Ramos (cell line): ENCODE measurements around the gene LMBR1.
"Not testable (repeated sequence)": the region's sequence is repeated elsewhere in the genome, so short reads cannot be mapped to it uniquely, and the experiment has no call there.

Source experiments
- in situ Hi-C: fragments of 300-500 bp; cut with MboI; formaldehyde crosslinking; loops from one replicate; pipeline ENCODE4 v1.14.3; 2022; ENCODE audit warnings: low sequenced_read_pairs; ENCODE audit not compliant: unreplicated experiment

LMBR1 gene

DNA sequence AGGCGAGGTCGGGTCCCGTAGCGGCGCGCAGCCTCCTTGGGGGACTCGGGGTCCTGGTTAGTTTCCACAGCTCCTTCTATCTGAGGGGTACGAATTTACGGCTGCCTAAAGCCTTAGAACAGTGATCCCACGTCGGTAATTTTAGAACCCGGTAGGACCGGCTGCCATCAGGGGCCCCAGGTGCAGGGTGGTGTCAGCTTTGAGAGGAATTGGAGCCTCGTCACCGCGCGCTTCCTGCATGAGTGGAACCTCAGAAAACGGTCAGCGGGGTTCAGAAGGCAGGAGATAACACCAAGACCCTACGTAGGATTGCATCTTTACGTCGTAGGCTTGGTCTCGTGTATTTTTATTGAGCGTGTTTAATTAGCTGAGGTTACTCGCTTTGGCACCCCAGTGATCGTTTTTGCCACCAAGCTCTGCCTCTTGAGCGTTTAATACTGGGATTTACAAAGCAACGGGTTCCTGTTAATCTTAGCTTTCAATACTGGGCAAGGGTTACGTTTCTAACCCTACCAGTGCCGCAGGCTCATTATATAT is 252.0 kb downstream of the LMBR1 start:
- in situ Hi-C loops, result no loop called here

DNA sequence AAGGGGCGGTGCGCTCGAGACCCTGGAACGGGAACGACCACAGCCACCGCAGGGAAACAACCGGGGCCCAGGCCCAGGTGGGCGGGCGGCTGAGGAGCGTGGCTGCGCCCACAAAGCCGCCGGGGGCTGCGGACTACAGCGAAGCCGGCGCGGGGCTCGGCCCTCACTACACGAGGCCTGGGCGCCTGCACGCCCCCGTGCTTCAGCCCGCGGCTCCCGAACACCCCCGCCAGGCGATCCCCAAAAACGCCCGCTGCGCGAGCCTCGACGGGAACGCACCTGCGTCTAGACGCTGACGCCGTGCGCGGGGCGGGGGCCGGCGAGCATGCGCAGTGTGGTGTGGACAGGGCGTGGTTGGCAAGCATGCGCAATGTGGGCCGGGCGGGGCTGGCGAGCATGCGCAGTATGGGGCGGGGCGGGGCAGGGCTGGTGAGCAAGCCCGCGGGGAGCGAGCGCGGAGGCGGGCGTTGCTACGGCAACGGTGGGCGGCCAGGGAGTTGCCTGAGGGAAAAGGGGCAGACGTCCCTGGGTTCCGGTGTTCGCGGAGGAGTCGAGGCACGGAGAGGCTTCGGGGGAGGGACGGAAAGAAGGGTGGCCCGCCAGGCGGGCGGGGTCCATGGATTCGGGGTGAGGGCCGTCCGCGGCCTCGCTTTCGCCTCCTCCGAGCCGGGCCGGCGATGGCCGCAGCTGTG is 252.6 kb downstream of the LMBR1 start, which contains the start of gene RNF32:
RNF32 (plus strand) TSS at position 518 of the 692 bp plus-strand sequence. CDS start 3,104 bp downstream, outside the sequence.
- in situ Hi-C loops, result no loop called here

DNA sequence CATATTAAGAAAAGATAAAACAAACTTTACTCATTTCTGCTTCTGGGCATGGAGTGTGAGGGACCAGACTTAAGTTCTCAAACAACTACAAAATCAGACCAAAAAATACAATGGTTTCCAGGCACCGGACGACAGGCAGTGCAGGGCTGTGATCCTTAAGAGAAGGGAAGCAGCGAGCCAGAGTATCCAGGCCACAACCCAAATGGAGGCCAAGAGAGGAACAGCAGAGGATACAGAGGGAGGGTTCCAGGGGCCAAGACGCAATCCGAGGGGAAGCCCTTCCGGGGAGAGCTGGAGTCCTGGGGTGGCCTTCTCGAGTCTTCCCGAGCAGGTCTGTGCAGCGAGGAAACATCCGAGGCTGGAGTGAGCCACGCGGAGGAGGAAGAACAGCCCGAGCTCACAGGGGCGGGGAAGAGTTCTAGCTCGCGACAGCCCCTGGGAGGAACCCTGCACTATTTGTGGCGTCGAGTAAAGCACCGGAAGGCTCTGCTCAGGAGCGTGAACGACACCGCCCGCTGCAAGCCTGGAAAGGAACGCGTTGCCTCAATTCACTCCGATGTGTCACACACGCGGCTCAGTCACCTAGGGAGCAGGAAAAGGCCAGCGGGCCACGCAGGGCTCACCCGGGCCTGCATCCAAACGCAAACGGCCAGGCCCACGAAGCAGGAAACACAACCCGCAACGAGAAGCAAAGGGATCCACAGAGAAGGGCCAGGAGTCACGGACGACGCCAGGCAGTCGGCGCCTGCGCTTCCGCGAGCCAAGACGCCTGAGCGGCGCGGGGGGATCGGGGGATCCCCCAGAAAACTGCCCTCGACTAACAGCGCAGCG is 253.3 kb downstream of the LMBR1 start:
- in situ Hi-C loops, result no loop called here

DNA sequence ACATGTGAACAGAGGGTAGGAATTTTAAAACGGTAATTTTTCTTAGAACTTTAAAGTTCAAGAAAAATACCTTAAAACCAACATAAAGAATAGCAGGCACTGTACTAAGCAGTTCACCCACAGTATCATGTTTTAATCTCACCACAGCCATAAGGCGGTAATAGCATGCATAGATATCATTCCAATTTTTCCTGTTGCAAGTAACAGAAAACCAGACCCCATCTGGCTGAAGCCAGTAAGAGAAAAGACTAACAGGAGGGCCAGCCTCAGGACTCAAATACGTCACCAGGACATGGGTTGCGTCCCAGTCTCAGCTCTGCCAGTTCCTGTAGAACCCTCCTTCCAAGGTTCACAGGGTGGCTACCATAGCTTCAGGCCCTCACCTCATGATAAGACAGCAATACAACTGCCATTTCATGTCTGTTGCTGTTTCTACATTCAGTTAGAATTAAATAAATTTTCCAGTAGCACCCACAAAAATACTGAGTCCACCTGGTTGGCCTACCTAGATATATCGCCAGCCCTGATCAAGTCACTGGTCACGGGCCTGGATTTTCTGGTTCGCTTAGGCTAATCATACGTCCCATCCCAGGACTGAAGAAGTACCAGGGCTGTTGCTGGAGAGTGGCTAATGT is 254.4 kb downstream of the LMBR1 start:
- in situ Hi-C loops, result no loop called here

DNA sequence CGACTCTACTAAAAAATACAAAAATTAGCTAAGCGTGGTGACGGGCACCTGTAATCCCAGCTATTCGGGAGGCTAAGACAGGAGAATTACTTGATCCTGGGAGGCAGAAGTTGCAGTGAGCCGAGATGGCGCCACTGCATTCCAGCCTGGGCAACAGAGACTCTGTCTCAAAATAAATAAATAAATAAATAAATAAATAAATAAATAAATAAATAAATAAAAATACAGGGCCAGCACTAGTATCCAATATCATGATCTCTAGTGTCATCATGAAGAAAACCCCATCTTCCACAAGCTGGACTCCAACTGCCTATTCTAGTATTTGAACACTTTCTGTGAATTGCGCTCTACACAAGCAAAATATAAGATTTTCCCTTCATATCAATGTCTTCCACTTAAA is 255.9 kb downstream of the LMBR1 start:
- in situ Hi-C loops, result not testable (repeated sequence)

DNA sequence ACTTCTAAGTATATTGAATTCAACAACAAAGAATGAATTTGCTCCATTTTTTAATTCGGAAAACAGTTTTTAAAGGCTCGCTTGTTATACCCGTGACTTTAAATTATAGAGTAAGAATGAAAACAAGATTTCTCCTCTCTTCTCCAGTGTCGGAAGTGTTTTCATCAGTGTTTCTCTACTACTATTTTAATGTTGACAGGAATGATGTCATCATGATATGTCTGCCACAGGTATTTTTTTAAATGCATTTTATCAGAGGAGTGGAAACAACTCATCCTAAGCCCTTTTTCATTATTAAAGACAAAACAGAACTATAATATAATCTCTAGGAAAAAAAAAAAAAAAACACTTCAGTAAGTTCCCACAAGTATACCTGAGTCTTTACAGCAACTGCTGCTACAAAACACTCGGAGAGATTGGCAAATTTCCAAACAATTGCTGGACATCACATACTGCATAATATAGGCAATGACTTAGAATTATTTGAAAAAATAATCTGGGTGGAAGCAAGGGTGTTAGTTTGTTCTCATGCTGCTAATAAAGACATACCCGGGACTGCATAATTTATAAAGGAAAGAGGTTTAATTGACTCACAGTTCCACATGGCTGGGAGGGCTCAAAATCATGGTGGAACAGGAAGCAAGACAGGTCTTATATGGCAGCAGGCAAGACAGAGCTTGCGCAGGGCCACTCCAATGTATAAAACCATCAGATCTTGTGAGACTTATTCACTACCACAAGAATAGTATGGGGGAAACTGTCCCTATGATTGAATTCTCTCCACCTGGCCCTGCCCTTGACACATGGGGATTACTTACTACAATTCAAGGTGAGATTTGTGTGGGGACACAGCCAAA is 257.2 kb downstream of the LMBR1 start:
- in situ Hi-C loops, result no loop called here

DNA sequence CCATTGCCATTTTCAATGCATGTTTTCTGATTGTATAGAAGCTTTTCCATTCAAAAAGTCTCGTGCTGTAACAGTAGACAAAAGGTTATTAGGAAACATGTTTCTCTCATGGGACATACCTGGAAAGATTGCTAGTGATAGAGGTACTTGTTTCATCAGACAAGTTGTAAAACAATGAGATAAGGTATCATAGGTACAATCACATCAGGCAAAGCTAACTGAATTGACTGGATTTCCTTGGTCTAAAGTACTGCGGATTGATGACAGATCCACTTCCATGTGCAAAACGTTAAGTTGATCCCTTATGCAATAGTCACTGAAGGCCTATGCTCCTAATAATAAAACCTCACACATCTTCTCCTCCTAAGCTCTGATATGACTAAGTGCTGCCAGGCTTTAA is 258.9 kb downstream of the LMBR1 start:
- in situ Hi-C loops, result no loop called here

DNA sequence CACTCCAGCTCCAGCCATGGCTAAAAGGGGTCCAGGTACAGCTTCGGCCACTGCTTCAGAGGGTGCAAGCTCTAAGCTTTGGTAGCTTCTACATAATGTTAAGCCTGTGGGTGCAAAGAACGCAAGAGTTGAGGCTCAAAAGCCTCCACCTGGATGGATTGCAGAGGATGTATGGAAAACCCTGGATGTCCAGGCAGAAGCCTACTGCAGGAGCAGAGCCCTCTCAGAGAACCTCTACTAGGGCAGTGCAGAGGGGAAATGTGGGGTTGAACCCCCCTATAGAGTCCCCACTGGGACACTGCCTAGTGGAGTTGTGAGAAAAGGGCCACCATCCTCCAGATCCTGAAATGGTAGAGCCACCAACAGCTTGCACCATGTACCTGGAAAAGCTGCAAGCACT is 263.1 kb downstream of the LMBR1 start:
- in situ Hi-C loops, result no loop called here

DNA sequence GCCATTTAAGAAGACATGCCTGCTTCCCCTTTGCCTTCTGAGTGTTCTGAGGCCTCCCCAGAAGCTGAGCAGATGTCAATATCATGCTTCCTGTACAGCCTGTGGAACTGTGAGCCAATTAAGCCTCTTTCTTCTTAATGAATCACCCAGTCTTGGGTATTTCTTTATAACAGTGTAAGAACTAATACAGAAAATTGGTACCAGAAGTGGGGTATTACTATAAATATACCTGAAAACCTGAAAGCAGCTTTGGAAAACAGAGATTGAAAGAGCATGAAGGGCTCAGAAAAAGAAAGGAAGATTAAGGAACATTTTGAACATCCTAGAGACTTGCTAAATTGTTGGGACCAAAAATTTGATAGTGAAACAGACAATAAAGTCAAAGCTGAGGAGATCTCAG is 264.4 kb downstream of the LMBR1 start:
- in situ Hi-C loops, result no loop called here
